Choroid plexus epithelial cell (primary cell): ENCODE results near the gene GRM4.

Source experiments
- DNase-seq: peaks from one replicate; pipeline ENCODE4 v3.0.0-alpha.2; 2010; ENCODE audit warnings: low read depth
- H3K4me3 ChIP-seq: 2 replicates; pipeline ENCODE4 v1.5.1; 2011; ENCODE audit warnings: low read depth, mild to moderate bottlenecking, control low read depth, low read length, moderate library complexity
- CTCF ChIP-seq: conservative IDR thresholded peaks from 2 replicates; pipeline ENCODE4 v1.5.1; 2011; ENCODE audit warnings: low read depth, mild to moderate bottlenecking, control low read depth, inconsistent platforms, low read length, moderate library complexity

Gene GRM4

GRCh38 chr6:34142061-34142998, 3.6 kb downstream of the GRM4 start:
- no peak overlapping the region for H3K4me3 ChIP-seq
- TF ChIP-seq CTCF: no peak
- DNase-seq: no peak

GRCh38 chr6:34140075-34140474, 5.8 kb downstream of the GRM4 start:
- no peak overlapping the region for H3K4me3 ChIP-seq
- no peak for TF ChIP-seq CTCF
- DNase-seq: no peak

GRCh38 chr6:34138914-34139510, 6.9 kb downstream of the GRM4 start:
- no peak overlapping the region for H3K4me3 ChIP-seq
- TF ChIP-seq CTCF: no peak
- DNase-seq: no peak

- no peak for TF ChIP-seq CTCF
- no peak for DNase-seq
- H3K4me3 ChIP-seq: no peak overlapping the region
Measured at GRCh38 chr6:34138191-34138590, 7.7 kb downstream of the GRM4 start.

- no peak for DNase-seq
- TF ChIP-seq CTCF: no peak
- H3K4me3 ChIP-seq: no peak overlapping the region
Measured at GRCh38 chr6:34135541-34135940, 10.3 kb downstream of the GRM4 start.

GRCh38 chr6:34132486-34133185, 13.3 kb downstream of the GRM4 start:
- no peak for TF ChIP-seq CTCF
- DNase-seq: peak; percentile 45
- no peak overlapping the region for H3K4me3 ChIP-seq
